Measurements from ENCODE around the gene CDKN2AIP.
A peak's percentile ranks its signal among the peaks of the same experiment; 100 is the strongest.

Gene CDKN2AIP, protein sequence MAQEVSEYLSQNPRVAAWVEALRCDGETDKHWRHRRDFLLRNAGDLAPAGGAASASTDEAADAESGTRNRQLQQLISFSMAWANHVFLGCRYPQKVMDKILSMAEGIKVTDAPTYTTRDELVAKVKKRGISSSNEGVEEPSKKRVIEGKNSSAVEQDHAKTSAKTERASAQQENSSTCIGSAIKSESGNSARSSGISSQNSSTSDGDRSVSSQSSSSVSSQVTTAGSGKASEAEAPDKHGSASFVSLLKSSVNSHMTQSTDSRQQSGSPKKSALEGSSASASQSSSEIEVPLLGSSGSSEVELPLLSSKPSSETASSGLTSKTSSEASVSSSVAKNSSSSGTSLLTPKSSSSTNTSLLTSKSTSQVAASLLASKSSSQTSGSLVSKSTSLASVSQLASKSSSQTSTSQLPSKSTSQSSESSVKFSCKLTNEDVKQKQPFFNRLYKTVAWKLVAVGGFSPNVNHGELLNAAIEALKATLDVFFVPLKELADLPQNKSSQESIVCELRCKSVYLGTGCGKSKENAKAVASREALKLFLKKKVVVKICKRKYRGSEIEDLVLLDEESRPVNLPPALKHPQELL

GRCh38 chr4:183444214-183445096 lies at the start of gene CDKN2AIP:
Gene CDKN2AIP (plus strand): TSS chr4:183444636. CDS start chr4:183444798, 162 bp downstream.
- peak; percentile 96 for DNase-seq

DNA sequence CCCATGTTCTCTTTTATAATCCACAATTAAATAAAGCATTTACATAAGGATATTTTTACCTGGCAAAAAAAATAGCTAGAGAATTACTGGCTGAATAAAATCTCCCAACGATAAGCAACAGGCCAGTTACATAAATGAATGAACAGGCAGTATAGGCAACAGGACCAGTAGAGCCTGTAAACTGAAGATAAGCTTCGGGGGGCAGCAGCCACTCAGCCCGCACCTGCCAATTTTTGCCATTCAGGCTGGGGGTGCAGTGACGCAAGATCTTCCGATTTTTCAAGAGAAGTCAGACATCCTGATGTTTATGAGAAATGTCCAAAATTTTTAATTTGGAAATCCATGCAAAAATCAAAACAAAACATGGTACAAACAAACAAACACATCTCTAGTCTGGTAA lies 49.0 kb upstream of the CDKN2AIP start:
- no peak for DNase-seq

- DNase-seq = no peak
Observed at GRCh38 chr4:183396227-183396637, 48.2 kb upstream of the CDKN2AIP start.

DNA sequence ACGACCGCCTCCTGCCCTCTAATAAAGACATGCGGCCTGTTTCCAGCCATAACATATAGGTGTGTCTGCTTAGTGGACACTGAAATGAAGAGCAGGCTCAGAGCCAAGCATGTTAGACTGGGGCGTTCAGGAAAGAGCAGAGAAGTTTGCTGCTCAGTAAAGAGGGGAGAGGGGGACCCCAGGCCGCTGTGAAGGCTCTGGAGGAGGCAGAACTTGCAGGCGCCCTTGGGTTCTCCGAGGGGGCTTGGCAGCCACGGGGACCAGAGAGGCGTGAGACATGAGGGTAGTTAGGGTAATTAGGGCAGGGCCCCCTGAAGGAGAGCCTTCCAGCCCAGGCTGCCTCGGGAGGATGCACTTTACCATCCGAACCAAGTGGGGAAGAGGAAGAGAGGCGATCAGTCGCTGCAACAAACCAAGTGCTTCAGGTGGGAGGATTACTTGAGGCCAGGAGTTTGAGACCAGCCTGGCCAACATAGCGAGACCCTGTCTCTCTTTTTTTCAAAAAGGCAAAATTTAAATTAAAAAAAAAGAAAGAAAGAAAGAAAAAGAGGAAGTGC lies 46.6 kb upstream of the CDKN2AIP start:
- no peak for DNase-seq

DNA sequence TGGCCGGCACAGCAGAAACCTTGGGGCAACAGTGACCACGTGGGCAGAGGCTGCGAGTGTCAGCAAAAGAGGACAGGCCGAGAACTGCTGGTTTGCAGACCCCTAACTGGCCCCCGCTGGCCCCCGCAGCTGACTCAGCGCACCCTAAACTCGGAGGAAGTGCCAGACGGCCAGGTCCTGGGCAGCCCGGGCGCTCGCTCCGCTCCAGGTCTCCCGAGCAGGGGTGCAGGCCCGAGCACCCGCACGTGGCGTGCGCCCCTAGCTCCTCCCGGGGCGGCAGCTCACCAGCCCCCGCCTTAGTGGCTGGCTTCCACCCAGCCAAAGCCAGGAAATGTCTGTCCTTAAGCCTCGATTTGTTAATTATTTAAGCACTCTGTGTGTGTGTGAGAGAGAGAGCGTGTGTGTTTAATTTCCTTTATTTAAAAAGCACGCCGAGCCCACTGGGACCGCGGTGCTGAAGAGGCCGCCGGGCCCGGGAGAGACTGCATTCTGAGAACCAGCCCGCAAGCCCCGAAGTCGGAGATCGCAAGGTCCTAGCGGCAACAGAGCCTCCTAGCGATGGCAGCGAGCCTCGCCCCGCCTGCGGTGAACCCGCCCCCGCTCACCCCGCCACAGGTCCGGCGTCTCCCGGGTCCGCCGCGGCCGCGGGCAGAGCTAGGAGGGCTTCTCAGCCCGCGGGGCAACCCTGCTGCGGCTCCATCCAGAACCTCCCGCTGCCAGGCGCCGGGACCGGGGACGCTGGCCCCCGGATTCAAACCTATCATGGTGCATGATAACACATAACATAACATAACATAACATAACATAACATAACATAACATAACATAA lies 45.9 kb upstream of the CDKN2AIP start:
- peak; percentile 76 for DNase-seq

DNA sequence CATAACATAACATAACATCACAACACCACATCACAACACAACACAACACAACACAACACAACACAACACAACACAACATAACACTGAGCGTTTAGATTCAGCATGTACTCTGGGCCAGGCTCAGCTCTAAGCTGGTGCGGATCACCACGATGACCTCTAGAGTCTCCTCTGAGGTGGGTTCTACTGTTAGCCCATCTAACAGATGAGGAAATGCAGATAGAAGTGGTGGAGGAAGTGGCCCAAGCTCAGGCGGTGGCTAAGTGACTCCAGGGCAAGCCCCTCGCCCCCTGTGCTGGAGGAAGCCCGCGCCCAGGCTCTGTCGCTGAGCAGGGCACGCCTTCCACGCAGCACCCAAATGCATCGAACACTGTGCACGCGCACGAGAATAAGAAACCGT lies 45.3 kb upstream of the CDKN2AIP start:
- no peak for DNase-seq

- no peak for DNase-seq
Observed at GRCh38 chr4:183399616-183400015, 44.8 kb upstream of the CDKN2AIP start.

DNA sequence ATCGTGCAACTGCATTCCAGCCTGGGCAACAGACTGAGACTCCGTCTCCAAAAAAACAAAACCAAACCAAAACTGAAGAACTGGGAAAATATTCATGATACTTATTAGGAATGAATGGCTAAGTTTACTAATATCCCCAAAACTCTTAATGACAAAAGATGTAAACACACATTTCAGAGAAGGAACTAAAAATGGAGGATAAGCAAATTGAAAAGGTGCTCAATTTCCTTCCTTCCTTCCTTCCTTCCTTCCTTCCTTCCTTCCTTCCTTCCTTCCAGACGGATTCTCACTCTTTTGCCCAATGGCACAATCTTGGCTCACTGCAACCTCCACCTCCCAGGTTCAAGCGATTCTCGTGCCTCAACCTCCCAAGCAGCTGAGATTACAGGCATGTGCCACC lies 44.4 kb upstream of the CDKN2AIP start:
- no peak for DNase-seq

DNA sequence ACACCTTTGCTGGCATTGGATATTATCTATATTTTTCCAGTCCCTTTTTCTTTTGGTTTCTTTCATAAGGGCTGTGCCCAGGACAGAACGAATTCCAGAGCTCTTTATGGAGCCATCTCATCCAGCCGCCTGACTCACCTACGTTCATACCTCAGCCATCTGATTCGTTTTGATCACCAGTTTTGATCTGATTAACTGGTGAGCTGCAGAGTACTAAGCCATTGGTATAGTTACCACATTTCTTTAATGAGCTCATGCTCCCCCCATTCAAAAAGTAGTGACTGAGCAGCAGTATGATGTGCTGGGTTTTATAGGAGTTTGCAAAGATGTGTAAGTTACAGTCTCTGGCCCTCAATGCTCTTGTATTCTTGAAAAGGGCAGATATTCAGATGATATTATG lies 43.0 kb upstream of the CDKN2AIP start:
- no peak for DNase-seq

DNA sequence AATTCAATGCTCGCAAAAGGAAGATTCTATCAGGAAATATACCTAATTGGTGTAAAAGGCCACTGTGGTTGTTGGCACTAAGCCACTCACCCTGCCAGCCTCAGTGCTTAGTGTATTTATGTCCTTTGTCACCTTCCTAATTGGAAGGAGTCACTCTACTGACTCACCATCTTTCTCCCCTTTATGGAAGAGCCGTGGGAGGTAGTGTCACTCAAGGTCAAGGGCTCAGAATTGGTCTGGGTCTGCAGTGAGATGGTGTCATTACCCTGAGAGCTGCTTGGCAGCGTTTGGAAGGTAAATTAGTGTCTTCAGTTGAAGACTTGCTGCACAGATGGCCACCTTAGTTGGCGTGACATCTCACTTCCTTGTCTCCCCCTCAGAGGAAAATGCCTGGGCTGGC lies 41.7 kb upstream of the CDKN2AIP start:
- DNase-seq = peak; percentile 28

DNA sequence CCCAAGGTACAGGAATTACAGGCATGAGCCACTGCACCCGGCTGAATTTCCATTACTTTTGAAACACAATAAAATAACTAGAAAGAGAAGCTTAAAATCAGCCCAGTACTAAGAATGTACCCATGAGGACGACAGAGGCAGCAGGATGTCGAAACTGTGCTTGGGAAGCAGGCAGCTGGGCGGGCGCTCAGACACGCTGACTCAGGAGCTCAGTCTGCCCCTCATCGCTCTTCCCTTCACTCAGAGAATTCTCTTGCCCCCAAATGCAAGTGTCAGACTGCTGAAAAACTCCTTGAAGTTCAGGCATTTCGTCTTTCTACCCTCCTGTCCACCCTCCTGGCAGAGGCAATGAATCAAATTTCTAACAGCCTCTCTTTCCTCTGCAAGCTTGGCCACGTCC lies 41.0 kb upstream of the CDKN2AIP start:
- no peak for DNase-seq

- DNase-seq = no peak
Observed at GRCh38 chr4:183403961-183404360, 40.5 kb upstream of the CDKN2AIP start.

DNA sequence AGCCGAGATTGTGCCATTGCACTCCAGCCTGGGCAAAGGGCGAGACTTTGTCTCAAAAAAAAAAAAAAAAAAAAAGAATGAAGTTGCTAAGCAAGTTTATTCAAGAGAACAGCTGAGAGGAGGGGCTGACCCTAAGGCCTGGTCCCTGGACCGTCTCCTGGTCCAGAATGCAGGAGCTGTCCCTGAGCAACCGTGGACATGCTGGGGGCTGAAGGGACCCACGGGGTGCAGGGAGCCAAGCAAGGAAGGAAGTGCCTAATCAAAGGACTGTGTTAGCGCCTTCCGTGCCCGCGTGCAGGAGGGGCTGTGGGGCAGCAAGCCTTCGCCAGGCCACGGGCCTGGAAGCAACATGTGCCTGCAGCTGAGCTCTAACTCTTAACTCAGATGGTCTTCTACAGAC lies 39.1 kb upstream of the CDKN2AIP start:
- no peak for DNase-seq

GRCh38 chr4:183407128-183407585 lies 37.3 kb upstream of the CDKN2AIP start:
- DNase-seq = peak; percentile 84

DNA sequence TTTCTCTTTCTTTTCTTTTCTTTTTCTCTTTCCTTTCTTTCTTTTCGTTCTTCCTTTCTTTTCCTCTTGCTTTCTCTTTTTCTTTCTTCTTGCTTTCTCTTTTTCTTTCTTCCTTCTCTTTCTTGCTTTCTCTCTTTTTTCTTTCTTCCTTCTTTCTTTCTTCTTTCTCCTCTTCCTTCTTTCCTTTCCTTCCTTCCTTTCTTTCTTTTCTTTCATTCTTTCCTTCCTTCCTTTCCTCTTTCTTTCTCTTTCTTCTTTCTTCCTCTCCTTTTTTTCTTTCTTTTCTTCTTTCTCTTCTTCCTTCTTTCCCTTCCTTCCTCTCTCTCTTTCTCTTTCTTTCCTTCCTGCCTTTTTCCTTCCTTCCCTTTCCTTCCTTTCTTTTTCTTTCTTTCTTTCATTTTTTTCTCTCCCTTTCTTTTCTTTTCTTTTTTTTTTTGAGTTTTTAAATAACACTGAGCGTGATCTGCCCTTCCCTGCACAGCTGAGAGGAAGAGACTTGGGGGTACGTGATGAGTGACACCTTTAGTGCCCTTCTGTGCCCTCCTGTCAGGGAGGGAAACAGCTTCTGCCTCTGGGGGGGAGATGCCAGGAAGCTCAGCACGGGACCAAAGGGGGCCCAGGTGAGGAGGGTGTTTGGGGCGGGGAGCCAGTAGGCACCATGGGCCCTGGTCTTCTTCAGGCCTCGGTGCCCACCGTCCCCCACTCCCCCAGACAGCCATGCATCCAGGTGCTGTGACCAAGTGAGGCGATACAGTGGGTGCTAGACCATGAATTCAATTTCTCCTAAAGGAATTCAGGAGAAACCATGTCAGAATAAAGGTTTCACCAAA lies 36.6 kb upstream of the CDKN2AIP start:
- no peak for DNase-seq

DNA sequence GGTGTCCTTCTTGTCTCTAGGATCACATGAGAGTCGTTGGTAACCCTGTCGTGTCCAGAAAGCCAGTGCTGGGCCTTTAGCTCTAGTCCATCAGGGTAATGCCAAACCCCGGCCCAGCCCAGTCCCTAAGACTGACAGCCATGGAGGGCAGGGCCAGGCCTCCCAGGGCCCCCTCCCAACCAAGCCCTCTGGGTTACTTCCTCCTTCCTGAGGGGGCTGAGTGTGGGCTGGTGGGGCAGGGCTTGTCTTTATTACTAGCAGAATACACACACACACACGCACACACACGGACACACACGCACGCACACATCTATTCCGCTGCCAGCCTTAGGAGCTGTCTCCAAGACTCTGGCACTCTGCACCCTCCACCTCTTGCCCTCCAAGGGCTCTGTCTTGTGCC lies 35.6 kb upstream of the CDKN2AIP start:
- no peak for DNase-seq

GRCh38 chr4:183409483-183409882 lies 35.0 kb upstream of the CDKN2AIP start:
- DNase-seq = no peak

GRCh38 chr4:183409934-183410333 lies 34.5 kb upstream of the CDKN2AIP start:
- no peak for DNase-seq

- no peak for DNase-seq
Observed at GRCh38 chr4:183411291-183411861, 33.1 kb upstream of the CDKN2AIP start.

DNA sequence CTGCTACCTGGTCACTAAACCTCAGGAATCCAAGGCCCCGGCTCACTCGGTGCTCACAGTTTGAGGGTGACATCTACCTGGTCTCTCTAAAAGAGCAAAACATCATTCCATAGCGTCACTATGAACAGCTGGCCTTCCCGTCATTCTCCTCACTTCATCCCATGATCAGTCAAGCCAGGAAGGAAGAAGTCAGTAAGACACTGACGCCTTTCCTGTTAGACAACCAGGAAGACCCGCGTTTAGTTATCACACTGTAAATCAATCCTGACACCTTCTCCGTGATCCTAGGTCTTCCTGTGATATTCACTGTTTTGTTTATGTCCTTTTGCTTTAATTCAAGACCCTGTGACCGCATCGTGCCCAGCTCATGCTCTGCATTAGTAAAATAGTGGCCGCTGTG lies 31.6 kb upstream of the CDKN2AIP start:
- no peak for DNase-seq

All from fibroblast of skin of right quadriceps (primary cell).